Heart left ventricle (tissue), 13 donors: ENCODE measurements around the gene CNOT1.

Experiments
- POLR2A ChIP-seq, 2 donors: fragments of 450-650 bp; IDR thresholded peaks; one replicate each; pipeline ENCODE4 v1.6.1; 2017; ENCODE audit warnings: antibody characterized with exemption in 2 of 2, mild to moderate bottlenecking in 2 of 2, moderate library complexity in 2 of 2
- TF ChIP-seq, protein P1 (sequence below), 12 donors: fragments of 200-600 bp; sonication (generic) in 4 of 12; IDR thresholded peaks; one replicate each; pipeline versions ENCODE4 v1.5.0 to v1.8.0; 2018 to 2022; ENCODE audit warnings: antibody characterized with exemption in 12 of 12, mild to moderate bottlenecking in 5 of 12
- donor health status: ischemic (EF 13 %, LVEDD 7.1; RV severe dilation, severe dysfunction).
- donor health status: DM: no; HTN: yes; CAD: no.
- donor health status: DM: no; HTN: no; CAD: no.
- donor health status: ischemic (EF 25% LVEDD 6.9; RV normal size, moderate dysfunction).
- donor health status: ischemic (EF 25% LVEDD 5.7; RV mildly dilated, moderate dysfunction).
- donor health status: ischemic (EF 35%, LVEDD 5.7; RV mildly dilated, moderate dysfunction).
- donor health status: nonischemic (EF 11% LVEDD 7.7; RV severe dilation, severe dysfunction).
- donor health status: DM: yes; HTN: yes; CAD: no.
- donor health status: PGD.
- donor health status: ischemic (EF 29% LVEDD 5.4; RV normal size, mild dysfunction).
- donor health status: nonischemic (EF 23%, LVEDD 6.1; RV moderate dilation, normal function).

- TF ChIP-seq, protein P1, sequence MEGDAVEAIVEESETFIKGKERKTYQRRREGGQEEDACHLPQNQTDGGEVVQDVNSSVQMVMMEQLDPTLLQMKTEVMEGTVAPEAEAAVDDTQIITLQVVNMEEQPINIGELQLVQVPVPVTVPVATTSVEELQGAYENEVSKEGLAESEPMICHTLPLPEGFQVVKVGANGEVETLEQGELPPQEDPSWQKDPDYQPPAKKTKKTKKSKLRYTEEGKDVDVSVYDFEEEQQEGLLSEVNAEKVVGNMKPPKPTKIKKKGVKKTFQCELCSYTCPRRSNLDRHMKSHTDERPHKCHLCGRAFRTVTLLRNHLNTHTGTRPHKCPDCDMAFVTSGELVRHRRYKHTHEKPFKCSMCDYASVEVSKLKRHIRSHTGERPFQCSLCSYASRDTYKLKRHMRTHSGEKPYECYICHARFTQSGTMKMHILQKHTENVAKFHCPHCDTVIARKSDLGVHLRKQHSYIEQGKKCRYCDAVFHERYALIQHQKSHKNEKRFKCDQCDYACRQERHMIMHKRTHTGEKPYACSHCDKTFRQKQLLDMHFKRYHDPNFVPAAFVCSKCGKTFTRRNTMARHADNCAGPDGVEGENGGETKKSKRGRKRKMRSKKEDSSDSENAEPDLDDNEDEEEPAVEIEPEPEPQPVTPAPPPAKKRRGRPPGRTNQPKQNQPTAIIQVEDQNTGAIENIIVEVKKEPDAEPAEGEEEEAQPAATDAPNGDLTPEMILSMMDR (IDR thresholded peaks at IDR 0.05) = no peak
- no peak for TF ChIP-seq POLR2A (IDR thresholded peaks at IDR 0.05)
Observed at GRCh38 chr16:58515871-58516767, 113.5 kb downstream of the CNOT1 start.
